GM23248 (cell line): ENCODE results near the gene FAM117A. TPM values are rescaled to one million over a fixed set of nuclear protein-coding genes. Genes with fewer than 3 reads are reported as not detected.
A peak's percentile ranks its signal among the peaks of the same experiment; 100 is the strongest.

Experiments used
- DNase-seq: peaks from one replicate; pipeline ENCODE4 v3.0.0-alpha.2; 2015
- H2AFZ ChIP-seq: fragments of 200-600 bp; sonication (generic); 2 replicates; pipeline ENCODE4 v1.6.1; 2016; ENCODE audit warnings: antibody characterized with exemption
- H3F3A ChIP-seq: fragments of 200-600 bp; sonication (generic); 2 replicates; pipeline ENCODE4 v1.6.1; 2016; ENCODE audit warnings: mild to moderate bottlenecking, antibody characterized with exemption, mixed run types; ENCODE audit not compliant: insufficient read depth
- H3K27ac ChIP-seq: fragments of 200-600 bp; sonication (generic); 2 replicates; pipeline ENCODE4 v1.5.1; 2016; ENCODE audit warnings: mild to moderate bottlenecking
- H3K27me3 ChIP-seq: fragments of 200-600 bp; sonication (generic); replicated peaks from 2 replicates; pipeline ENCODE4 v1.6.1; 2016; ENCODE audit warnings: mild to moderate bottlenecking; ENCODE audit not compliant: insufficient read depth
- H3K36me3 ChIP-seq: fragments of 200-600 bp; sonication (generic); 2 replicates; pipeline ENCODE4 v1.6.1; 2016; ENCODE audit warnings: low read depth, mild to moderate bottlenecking
- H3K4me1 ChIP-seq: fragments of 200-600 bp; sonication (generic); 2 replicates; pipeline ENCODE4 v1.6.1; 2016; ENCODE audit warnings: mild to moderate bottlenecking; ENCODE audit not compliant: insufficient read depth
- H3K4me2 ChIP-seq: fragments of 200-600 bp; sonication (generic); one replicate; pipeline ENCODE4 v1.6.1; 2016; ENCODE audit warnings: mild to moderate bottlenecking; ENCODE audit not compliant: unreplicated experiment
- H3K4me3 ChIP-seq: fragments of 200-600 bp; sonication (generic); 2 replicates; pipeline ENCODE4 v1.5.1; 2016; ENCODE audit warnings: mild to moderate bottlenecking
- H3K79me2 ChIP-seq: fragments of 200-600 bp; sonication (generic); 2 replicates; pipeline ENCODE4 v1.6.1; 2016; ENCODE audit warnings: mild to moderate bottlenecking; ENCODE audit not compliant: insufficient read depth
- H3K9ac ChIP-seq: fragments of 200-600 bp; sonication (generic); 2 replicates; pipeline ENCODE4 v1.6.1; 2016; ENCODE audit warnings: mild to moderate bottlenecking
- H3K9me2 ChIP-seq: fragments of 200-600 bp; sonication (generic); 2 replicates; pipeline ENCODE4 v1.6.1; 2016; ENCODE audit warnings: mixed run types, mild to moderate bottlenecking, moderate library complexity; ENCODE audit not compliant: insufficient read depth
- H3K9me3 ChIP-seq: fragments of 200-600 bp; sonication (generic); one replicate; pipeline ENCODE4 v1.6.1; 2017; ENCODE audit warnings: low read depth
- H4K20me1 ChIP-seq: fragments of 200-600 bp; sonication (generic); 2 replicates; pipeline ENCODE4 v1.6.0; 2016; ENCODE audit not compliant: insufficient read depth
- EZH2 ChIP-seq: fragments of 200-600 bp; sonication (generic); IDR thresholded peaks from 2 replicates; pipeline ENCODE4 v1.6.1; 2018; ENCODE audit warnings: antibody characterized with exemption, mild to moderate bottlenecking; ENCODE audit not compliant: insufficient read depth, poor library complexity, severe bottlenecking
- EZH2phosphoT487 ChIP-seq: fragments of 200-600 bp; sonication (generic); IDR thresholded peaks from 2 replicates; pipeline ENCODE4 v1.6.1; 2018; ENCODE audit warnings: antibody characterized with exemption, moderate library complexity, mild to moderate bottlenecking, low read depth; ENCODE audit not compliant: insufficient read depth
- WGBS, 2 experiments: methylation state at CpG; one replicate each; pipeline ENCODE4 v1.1.6; 2015 to 2017; ENCODE audit warnings: low lambda C conversion rate in 2 of 2, low coverage in 1 of 2; ENCODE audit errors: missing lambda C conversion rate in 2 of 2; 5-methylcytosine and 5-hydroxymethylcytosine counted together
- in situ Hi-C: fragments of 300-500 bp; cut with MboI; formaldehyde crosslinking; loops from 2 replicates; pipeline ENCODE4 v1.15.0; 2020
- polyA plus RNA-seq: library from polyadenylated mRNA; unstranded; fragments of >200 nt; fragmentation: Nextera tagmentation; extraction: Ambion mirVana; gene quantifications from 2 replicates; pipeline ENCODE4 v1.2.1, GENCODE V29; 2016
- total RNA-seq: library from RNA; depleted of rRNA; stranded (reverse); fragments of >200 nt; shearing (Covaris generic); gene quantifications from 2 replicates; pipeline ENCODE4 v1.2.3, GENCODE V29; 2014

FAM117A gene
- total and polyA plus RNA-seq, 2 experiments from 2014 or later = 1.8 to 4.0 TPM

- no peak overlapping the region for H3K9ac ChIP-seq
- no peaks in the 10 kb centered on the region for H4K20me1 ChIP-seq
- 0 out of 2 replicates have a peak, but pooled peaks cover 6% of the 10 kb centered on the region for H3F3A ChIP-seq
- WGBS, 2 experiments = 12 to 15% methylated on average over 5 of the region's 5 CpGs
- H3K27ac ChIP-seq = no peak overlapping the region
- H3K4me1 ChIP-seq = peaks cover 11% of the 10 kb centered on the region
- no peaks in the 10 kb centered on the region for H3K9me3 ChIP-seq
- no peaks in the 10 kb centered on the region for H3K79me2 ChIP-seq
- TF ChIP-seq EZH2 = no peak
- no peak for TF ChIP-seq EZH2phosphoT487
- no peaks in the 10 kb centered on the region for H3K9me2 ChIP-seq
- H2AFZ ChIP-seq = no peak overlapping the region
- H3K27me3 ChIP-seq = no peaks in the 10 kb centered on the region
- H3K4me2 ChIP-seq = peak overlapping the region; percentile 3
- in situ Hi-C loops = no loop called here
- peak; percentile 71 for DNase-seq
- no peak overlapping the region for H3K4me3 ChIP-seq
- no peaks in the 10 kb centered on the region for H3K36me3 ChIP-seq
These were observed 22.8 kb downstream of the FAM117A start for GRCh38 chr17:49741009-49741691.

- Histone ChIP-seq H3K79me2 (no peaks in the 10 kb centered on the region), H3K9ac (no peak overlapping the region), H3K27ac (no peak overlapping the region), H3K9me2 (no peaks in the 10 kb centered on the region), H2AFZ (no peak overlapping the region), H3K9me3 (no peaks in the 10 kb centered on the region), H3K4me2 (no peak overlapping the region), H3K36me3 (no peaks in the 10 kb centered on the region), H3K27me3 (no peaks in the 10 kb centered on the region), H3K4me1 (peaks cover 11% of the 10 kb centered on the region), H3F3A (0 out of 2 replicates have a peak, but pooled peaks cover 6% of the 10 kb centered on the region), H4K20me1 (no peaks in the 10 kb centered on the region), H3K4me3 (no peak overlapping the region)
- DNase-seq = no peak
- in situ Hi-C loops = no loop called here
- TF ChIP-seq EZH2 (no peak), EZH2phosphoT487 (no peak)
- WGBS, 2 experiments = 75 to 80% methylated on average over 7 of the region's 7 CpGs
These were observed 24.2 kb downstream of the FAM117A start for GRCh38 chr17:49739641-49740271.

GRCh38 chr17:49738456-49739163 is 25.3 kb downstream of the FAM117A start:
- no peak for TF ChIP-seq EZH2phosphoT487
- no peak for TF ChIP-seq EZH2
- Histone ChIP-seq H3K27ac (no peak overlapping the region), H3K9me3 (no peaks in the 10 kb centered on the region), H3K4me1 (peaks cover 11% of the 10 kb centered on the region), H3K27me3 (no peaks in the 10 kb centered on the region), H3K9me2 (no peaks in the 10 kb centered on the region), H2AFZ (no peak overlapping the region), H3F3A (0 out of 2 replicates have a peak, but pooled peaks cover 6% of the 10 kb centered on the region), H4K20me1 (no peaks in the 10 kb centered on the region), H3K79me2 (no peaks in the 10 kb centered on the region), H3K9ac (no peak overlapping the region), H3K36me3 (no peaks in the 10 kb centered on the region), H3K4me3 (no peak overlapping the region), H3K4me2 (no peak overlapping the region)
- DNase-seq = no peak
- in situ Hi-C loops = no loop called here
- 60 to 68% methylated on average over 5 of the region's 5 CpGs for WGBS, 2 experiments

GRCh38 chr17:49734515-49735490 is 29.1 kb downstream of the FAM117A start:
- Histone ChIP-seq H3K79me2 (no peaks in the 10 kb centered on the region), H3K36me3 (no peaks in the 10 kb centered on the region), H3K27ac (no peak overlapping the region), H3K4me3 (no peak overlapping the region), H3K4me1 (0 out of 2 replicates have a peak, but pooled peaks cover 7% of the 10 kb centered on the region), H3K9ac (no peak overlapping the region), H3K27me3 (no peaks in the 10 kb centered on the region), H3K9me3 (no peaks in the 10 kb centered on the region), H2AFZ (no peak overlapping the region), H3K4me2 (no peak overlapping the region), H3K9me2 (no peaks in the 10 kb centered on the region), H3F3A (peaks cover 9% of the 10 kb centered on the region), H4K20me1 (no peaks in the 10 kb centered on the region)
- in situ Hi-C loops = no loop called here
- TF ChIP-seq EZH2phosphoT487 (no peak), EZH2 (no peak)
- 88 to 93% methylated on average over 13 of the region's 13 CpGs for WGBS, 2 experiments
- no peak for DNase-seq
